Measurements from ENCODE around the gene UNC93B1. TPM values are rescaled to one million over a fixed set of nuclear protein-coding genes. Genes with fewer than 3 reads are reported as not detected.

UNC93B1 gene
- total RNA-seq, 3 donors from 2014 or later, result 30.1 to 47.5 (median 46.8) TPM

DNA sequence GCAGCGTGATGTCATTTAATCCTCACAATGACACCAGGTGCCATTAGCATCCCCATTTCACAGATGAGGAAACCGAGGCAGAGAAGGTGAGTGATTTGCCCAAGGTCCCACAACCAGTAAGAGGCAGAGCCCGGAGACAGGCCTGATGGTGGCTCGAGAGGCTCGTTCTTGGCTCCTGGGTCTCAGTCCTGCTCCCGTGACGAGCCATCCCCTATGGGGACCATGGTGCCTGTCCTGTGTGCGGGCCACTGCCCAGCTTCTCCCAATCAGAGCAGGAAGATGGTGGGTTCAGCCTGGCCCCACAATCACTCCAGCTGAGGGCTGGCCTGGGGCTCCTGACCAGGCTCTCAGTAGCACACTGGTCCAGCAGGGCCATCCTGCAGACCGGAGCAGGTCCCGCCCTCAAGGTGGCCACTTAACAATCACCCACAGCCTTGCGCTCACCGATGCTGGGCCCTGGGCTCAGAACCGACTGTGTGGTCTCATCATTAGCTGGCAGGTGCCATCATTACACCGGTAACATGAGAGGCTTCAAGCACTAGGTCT lies 9.8 kb upstream of the UNC93B1 start:
- no peak overlapping the region for H3K4me3 ChIP-seq
- ATAC-seq (no peak), DNase-seq (peak in 2 of 3 donors; percentile 38 to 54)
- no peaks in the 10 kb centered on the region for H3K9me3 ChIP-seq
- TF ChIP-seq, protein P1, sequence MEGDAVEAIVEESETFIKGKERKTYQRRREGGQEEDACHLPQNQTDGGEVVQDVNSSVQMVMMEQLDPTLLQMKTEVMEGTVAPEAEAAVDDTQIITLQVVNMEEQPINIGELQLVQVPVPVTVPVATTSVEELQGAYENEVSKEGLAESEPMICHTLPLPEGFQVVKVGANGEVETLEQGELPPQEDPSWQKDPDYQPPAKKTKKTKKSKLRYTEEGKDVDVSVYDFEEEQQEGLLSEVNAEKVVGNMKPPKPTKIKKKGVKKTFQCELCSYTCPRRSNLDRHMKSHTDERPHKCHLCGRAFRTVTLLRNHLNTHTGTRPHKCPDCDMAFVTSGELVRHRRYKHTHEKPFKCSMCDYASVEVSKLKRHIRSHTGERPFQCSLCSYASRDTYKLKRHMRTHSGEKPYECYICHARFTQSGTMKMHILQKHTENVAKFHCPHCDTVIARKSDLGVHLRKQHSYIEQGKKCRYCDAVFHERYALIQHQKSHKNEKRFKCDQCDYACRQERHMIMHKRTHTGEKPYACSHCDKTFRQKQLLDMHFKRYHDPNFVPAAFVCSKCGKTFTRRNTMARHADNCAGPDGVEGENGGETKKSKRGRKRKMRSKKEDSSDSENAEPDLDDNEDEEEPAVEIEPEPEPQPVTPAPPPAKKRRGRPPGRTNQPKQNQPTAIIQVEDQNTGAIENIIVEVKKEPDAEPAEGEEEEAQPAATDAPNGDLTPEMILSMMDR (IDR thresholded peaks at IDR 0.05), result no peak
- H3K4me1 ChIP-seq (ENCODE audit: low read depth), result peaks cover 45% of the 10 kb centered on the region
- intact Hi-C loops (cut with DNase I, micrococcal nuclease), result no loop called here
- no peaks in the 10 kb centered on the region for H3K36me3 ChIP-seq (ENCODE audit: low read depth)

DNA sequence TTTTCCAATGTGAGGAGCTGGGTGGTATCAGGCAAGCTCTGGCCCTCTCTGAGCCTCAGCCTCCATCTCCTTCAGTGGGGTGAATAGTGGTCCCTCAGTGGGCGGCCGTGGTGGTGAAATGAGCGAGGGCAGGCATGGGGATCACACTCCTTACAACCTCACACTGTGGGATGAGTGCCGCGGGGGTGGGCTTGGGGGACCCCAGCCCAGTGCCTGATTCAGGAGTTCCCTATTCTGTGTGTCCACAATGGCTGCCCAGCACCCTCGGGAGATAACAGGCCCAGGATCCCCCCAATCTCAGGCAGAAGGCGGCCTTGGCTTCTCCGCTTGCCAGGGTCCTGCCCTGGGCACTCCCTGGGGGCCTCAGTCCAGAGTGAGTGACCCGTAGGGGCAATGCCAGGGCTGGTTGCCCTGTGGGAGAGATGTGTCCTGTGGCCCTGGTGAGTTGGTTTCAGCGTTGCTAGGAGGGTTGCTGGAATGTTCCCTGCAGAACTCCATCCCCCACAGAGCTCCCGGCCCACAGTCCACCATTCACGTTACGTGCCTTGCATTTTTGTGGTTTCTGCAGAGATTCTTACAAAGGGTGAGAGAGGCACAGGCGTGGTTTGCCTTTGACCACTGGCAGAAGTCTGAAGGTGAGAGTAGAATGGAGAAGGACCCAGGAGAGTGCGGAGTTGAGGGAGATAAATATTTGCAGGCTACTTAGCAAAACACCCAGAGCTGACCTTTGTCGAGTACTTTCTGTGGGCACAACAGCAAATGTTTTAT lies 9.1 kb upstream of the UNC93B1 start:
- Histone ChIP-seq H3K9me3 (no peaks in the 10 kb centered on the region), H3K36me3 (ENCODE audit: low read depth) (no peaks in the 10 kb centered on the region), H3K4me1 (ENCODE audit: low read depth) (peaks cover 51% of the 10 kb centered on the region), H3K4me3 (no peak overlapping the region)
- ATAC-seq (no peak), DNase-seq (peak in 2 of 3 donors; percentile 38 to 53)
- TF ChIP-seq, protein P1 (IDR thresholded peaks at IDR 0.05), result no peak
- intact Hi-C loops (cut with DNase I, micrococcal nuclease), result no loop called here

DNA sequence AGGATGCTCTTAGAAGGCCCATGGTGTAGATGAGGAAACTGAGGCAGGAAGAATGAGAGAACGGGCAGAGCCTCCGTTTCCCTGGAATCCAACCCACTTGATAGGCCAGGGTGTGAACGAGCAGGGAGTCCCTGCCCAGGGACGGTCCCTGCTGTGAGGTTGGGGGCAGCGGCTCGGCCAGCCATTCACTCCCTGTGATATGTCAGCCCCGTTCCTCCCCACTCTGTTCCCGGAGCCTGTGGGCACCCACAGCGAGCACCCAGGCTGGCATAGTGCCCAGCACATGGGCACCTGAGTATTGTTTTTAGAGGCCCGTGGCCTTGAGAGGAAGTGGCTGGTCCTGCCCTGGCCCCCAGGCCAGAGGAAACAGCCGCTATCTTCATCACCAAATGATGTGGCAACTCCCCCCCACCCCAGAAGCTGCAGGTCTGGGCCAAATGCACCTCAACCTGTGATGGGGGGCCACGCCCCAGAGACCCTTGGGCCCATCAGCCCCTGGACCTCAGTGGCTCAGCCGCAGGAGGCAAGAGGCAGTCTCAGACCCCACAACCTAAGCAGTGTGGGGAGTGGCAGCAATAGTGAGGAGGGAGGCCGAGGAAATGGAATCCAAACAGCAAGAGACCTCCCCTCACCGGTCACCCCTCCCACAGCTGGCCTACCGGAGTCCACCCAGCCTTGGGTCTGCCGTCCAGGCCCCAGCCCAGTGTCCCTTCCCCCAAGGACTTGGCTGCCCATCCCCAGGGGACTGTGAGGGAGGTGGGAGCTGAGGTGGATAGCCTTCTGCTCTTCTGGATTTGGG lies 8.3 kb upstream of the UNC93B1 start:
- no peaks in the 10 kb centered on the region for H3K36me3 ChIP-seq (ENCODE audit: low read depth)
- H3K4me3 ChIP-seq, result no peak overlapping the region
- ATAC-seq (no peak), DNase-seq (peak in 2 of 3 donors; percentile 35 to 53)
- TF ChIP-seq, protein P1 (IDR thresholded peaks at IDR 0.05), result no peak
- H3K4me1 ChIP-seq (ENCODE audit: low read depth), result peaks cover 56% of the 10 kb centered on the region
- intact Hi-C loops (cut with DNase I, micrococcal nuclease), result no loop called here
- H3K9me3 ChIP-seq, result no peaks in the 10 kb centered on the region

DNA sequence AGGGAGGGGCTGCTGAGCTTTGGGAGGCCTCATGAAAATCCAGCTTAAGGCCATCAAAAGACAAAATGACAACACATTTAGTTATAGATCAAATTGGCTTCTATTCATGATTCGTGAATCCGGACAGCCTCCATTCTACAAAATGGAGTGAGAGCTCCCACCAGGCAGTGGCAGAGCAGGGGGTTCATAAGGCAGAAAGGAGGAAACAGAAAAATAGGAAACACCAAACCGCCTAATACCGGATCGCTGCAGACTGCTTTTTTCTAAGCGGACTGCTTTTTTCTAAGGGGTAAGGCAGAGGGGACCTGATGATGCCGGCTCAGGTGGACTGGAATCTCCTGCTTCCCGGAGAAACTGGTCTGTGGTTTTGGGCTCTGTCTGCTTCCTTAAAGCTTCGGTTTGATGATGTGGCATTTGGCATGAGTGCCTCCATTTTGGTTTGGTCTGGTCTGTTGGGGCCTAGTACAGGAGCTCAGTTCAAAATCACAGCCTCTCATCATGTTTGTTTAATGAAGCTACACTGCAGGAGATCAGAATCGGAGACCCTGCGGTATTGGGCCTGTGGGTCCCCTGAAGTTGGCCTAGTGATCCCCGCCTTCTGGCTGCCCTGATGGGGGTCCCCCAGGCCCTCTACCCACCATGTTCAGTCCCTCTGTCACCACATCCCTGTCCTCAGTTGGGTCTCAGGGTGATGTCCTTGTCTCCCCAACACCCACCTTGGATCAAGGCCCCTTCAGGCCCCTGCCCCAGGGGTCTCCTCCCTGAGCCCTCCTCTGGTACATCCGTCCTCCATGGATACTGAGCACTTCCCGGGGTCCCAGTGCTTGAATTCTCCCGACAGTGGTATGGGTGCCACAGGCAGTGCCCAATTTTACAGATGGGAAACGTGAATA lies 7.4 kb upstream of the UNC93B1 start:
- intact Hi-C loops (cut with DNase I, micrococcal nuclease), result no loop called here
- no peak overlapping the region for H3K4me3 ChIP-seq
- TF ChIP-seq, protein P1 (IDR thresholded peaks at IDR 0.05), result no peak
- DNase-seq, result no peak
- H3K4me1 ChIP-seq (ENCODE audit: low read depth), result peaks cover 50% of the 10 kb centered on the region
- no peak for ATAC-seq
- H3K9me3 ChIP-seq, result no peaks in the 10 kb centered on the region
- no peaks in the 10 kb centered on the region for H3K36me3 ChIP-seq (ENCODE audit: low read depth)

Measured in mucosa of descending colon (tissue), 3 donors.